GM19324 (cell line): ENCODE data around the gene MFSD6L.

Experiments used
- ATAC-seq: cut with Tn5 transposase; IDR thresholded peaks from one replicate; pipeline ENCODE4 v1.9.1; 2021; ENCODE audit warnings: mild to moderate bottlenecking, moderate library complexity; ENCODE audit not compliant: unreplicated experiment, low FRiP score

Gene MFSD6L

GRCh38 chr17:8797621-8798175 lies 1.5 kb downstream of the MFSD6L start:
- no peak for ATAC-seq

GRCh38 chr17:8794636-8795035 lies 4.5 kb downstream of the MFSD6L start:
- ATAC-seq, result no peak

GRCh38 chr17:8793649-8794048 lies 5.5 kb downstream of the MFSD6L start:
- ATAC-seq, result no peak

DNA sequence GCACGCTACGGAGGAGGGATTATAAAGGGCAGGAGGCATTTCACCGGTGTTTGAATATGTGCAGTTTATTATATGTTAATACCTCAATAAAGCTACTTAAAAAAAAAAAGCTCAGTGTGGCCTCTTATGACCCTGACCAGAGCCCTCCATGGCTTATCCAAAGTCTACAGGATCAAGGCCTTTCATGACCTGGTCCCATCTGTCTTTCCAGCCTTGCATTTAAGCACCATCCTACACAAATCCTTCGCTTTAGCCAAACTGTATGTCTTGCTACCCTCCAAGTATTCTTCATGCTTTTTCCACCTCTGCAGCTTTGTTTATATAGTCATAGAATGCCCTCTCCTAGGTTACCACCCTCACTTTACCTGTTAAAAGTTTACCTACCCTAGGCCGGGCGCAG lies 6.5 kb downstream of the MFSD6L start:
- ATAC-seq, result no peak

DNA sequence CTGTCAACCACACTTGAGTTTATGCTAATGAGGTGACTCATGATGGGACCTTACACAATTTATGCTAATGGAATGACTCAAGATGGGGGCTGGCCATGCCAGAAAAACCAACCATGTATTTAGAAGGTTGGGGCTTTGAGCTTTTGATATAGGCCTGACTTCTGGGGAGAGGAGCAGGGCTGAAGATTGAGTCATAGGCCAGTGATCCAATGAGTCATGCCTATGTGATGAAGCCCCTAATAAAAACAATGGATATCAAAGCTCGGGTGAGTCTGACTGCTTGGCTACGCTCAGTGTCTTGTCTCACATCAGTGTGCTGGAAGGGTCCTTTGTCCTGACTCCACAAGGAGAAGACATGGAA lies 7.3 kb downstream of the MFSD6L start:
- ATAC-seq, result no peak

DNA sequence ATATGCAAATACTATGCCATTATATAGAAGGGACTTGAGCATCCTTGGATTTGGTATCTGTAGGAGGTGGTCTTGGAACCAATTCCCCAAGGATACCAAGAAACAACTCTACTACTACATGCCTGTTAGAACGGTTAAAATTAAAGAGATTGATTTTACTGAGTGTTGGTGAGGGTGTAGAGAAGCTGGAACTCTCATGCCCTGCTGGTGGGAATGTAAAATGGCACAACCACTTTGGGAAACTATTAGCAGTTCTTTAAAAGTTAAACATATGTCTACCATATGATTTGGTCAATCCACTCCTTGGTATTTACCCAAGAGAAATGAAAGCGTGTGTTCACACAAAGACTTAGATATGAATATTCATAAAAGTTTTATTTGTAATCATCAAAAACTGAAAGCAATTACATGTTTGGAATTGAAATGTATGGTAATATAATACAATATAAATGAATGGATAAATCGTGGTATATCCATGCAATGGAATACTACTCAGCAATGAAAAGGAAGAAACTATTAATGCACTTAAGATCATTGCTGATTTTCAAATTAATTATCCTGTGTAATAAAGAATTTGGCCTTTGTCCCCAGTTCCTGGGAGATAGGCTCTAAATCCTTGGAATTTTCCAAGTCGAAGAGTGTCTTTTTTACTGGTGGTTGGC lies 7.8 kb downstream of the MFSD6L start:
- no peak for ATAC-seq

- ATAC-seq, result no peak
Measured at GRCh38 chr17:8789743-8790142, 9.4 kb downstream of the MFSD6L start.

DNA sequence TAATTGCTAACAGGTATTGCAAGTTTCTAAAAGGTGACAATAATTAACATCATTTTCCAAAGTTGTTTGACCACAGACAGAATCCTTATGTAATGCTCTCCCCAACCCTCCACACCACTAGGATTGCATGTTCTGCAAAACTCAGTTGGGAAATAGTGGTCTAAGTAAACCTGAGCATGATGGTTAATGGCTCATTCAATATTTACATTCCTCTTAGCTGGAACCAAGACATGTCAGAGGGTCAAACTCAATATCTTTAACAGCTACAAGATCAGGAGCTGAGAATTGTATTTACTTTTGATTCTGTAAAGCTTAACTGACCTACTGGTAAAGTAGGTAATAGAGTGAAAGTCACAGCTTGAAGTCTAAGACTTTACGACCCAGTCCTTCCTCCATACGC lies 10.2 kb downstream of the MFSD6L start:
- ATAC-seq, result no peak

DNA sequence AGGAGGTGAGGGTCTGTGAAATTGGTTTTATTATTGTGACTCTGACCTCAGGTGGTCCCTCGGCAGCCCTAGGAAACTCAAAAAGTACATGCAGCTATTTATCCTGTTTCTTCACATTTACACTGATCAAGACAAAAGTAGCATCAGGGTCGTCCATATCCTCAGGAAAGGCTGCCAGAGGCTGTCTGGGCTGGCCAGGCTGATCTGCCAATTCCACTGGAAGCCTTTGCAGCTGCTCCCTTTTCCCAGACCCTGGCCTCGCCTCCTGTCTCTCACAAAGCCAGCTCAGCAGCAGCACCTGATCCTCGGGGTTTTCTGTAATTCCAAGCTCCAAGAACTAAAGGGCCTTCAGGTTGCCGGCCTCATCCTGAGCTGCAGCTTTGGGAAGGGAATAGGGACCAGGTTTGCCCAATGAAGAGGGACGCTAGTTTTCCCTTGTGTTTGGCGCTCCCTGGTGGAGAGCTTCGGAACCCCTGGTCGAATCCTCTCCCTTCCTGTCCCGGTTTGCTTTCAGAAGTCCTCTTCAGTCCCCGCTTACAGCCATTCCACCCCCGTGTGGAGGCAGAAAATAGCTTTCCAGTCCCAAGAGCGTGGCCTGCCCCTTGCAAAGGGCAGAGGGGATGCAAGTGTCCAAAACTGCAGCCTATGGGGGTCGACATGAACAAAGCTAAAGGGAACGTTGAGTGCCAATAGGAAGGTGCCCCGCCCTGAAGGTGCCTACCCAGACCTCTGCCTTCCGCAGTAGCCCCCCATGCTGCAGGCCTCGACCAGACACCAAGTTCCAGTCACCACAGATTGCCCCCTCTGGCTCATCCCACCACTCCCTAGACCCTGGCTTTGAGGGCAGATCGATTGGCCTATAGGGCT lies 13.4 kb downstream of the MFSD6L start:
- ATAC-seq, result no peak

DNA sequence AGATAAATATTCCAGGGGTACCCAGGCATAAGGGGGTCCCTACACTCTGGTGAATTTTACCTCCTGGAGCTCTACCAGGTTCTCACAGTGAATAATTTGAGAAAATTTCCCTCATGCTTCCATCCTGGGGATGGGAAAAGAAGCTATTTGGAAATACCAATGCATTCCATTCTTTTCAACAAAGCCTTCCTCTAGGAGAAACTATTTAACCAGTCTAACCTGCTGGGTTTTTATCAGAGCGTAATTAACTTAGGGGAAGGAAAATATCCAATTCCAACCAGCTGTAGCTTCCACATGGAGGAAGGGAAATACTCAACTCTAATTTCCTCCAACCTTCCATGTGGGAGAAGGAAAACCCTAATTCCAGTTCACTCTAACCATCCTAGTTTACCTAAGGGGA lies 17.0 kb downstream of the MFSD6L start:
- no peak for ATAC-seq

DNA sequence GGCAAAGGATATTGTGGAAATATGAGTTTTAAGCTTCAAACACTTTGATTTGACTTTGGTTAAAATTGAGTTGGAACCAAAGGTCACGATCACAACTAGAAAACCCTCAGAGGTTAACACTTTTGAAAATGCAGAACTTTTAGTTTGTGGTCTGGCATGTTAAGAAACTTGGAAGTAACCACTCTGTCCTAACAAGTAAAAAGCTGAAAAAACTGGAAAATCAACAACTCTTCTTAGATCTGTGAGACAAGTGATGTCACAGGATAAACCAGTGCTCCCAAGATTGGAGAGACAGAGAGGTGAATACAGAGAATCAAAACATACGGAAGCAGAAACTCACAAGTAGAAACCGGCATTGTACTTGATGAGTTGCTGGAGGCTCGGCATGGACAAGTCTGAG lies 17.4 kb downstream of the MFSD6L start:
- ATAC-seq, result no peak

- ATAC-seq, result no peak
Measured at GRCh38 chr17:8776881-8777280, 22.3 kb downstream of the MFSD6L start.

DNA sequence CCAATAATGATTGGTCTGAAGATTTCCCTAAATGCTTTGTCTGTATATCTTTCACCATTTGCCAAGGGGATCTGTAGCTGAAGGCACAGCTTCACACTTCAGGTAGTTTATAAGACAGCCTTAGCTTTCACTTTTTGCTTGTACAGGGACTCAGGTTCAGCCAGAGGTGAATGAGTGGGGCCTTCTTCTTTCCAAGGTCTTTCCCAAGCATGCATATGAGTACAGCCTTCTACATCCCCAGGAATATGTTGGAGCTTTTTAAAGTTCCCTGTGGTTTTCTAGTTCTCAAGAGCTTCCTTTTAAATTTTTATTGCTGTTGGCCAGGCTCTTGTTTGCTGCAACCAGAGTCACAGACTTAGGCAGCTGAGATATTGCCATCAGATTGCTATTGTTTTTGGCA lies 22.9 kb downstream of the MFSD6L start:
- ATAC-seq, result no peak

DNA sequence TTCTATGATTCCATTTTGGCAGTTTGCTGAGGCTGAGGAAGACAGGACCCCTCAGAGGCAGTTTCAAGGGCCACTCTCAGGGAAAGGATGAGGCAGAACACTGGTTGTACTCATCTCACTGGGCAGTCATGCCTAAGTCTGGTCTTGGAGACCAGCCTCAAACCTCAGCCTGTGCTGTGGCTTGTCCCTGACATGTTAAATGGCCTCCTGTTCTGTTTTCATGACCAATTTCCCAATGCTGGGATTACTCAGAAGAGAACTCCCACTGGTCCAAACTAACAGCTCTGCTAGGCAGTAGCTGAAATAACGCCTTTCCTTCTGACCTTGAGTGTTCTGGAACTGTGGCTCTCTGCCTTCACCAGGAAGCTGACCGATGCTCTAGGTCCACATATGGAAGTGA lies 32.4 kb downstream of the MFSD6L start:
- ATAC-seq, result no peak

GRCh38 chr17:8762012-8762411 lies 37.2 kb downstream of the MFSD6L start:
- no peak for ATAC-seq

DNA sequence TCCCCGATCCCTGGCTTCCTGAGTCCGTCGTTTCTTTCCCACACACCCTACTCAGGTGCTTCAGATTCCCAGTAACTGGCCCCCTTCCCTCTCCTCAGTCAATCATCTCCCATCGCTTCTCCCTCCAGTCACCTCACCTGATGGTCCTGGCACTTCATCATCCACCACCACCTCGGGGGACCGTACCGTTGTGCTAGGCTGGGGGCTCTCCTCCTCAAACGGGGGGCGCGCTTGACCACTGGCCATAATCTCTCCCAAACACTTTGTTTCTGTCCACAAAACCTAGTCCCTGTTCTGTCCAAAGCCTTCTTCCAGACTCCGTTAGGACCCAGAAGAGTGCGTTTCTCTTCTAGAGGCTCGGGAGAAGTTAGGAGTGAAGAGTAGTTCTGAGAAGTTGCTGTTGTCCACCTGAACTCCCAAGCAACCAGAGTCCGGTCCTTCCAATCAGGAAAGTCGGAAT lies 41.0 kb downstream of the MFSD6L start, which contains the start of gene SPDYE4:
Gene SPDYE4 (minus strand): TSS at position 410 of the 460 bp plus-strand sequence. CDS start 164 bp downstream, at position 246.
- no peak for ATAC-seq

- no peak for ATAC-seq
Measured at GRCh38 chr17:8757189-8757588, 42.0 kb downstream of the MFSD6L start.

GRCh38 chr17:8755590-8756255 lies 43.4 kb downstream of the MFSD6L start:
- no peak for ATAC-seq

DNA sequence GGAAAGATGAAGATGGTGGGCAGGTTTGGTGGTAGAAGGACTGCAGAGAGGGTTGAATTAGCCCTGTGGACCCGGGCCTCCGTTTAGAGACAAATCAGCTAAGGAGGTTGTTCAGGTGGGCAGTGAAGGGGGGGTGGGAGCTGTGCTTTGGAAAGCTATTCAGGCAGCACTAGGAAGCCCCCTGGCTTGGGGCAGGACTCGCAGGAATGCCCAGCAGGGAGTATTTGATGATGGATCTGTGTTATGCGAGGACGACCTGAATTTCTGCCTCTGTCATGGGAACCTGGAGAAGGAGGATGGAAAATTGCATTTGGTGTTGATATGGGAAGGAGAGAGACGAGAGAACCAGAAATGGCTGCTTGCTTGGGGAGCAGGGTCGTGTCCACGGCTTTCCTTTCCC lies 44.3 kb downstream of the MFSD6L start:
- no peak for ATAC-seq

DNA sequence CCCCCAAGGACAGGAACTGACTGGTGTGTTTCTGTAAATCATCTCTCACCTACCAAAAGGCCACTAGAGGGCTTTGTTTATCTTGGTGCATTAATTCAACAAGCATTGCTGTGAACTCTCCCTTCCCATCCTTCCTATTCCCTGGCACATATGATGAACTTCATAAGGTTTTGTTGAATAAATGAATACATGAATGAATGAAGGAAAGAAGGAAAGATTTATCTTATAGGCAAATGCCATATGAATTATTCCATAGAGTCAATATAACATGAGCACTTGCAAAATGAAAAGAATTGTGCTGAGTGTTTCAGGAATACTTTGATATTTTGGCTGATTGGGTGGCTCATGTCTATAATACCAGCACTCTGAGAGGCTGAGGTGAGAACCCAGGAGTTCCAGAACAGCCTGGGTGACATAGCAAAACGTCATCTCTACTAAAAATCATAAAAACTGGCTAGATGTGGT lies 45.2 kb downstream of the MFSD6L start:
- ATAC-seq, result no peak
